CD1c-positive myeloid dendritic cell (primary cell): ENCODE results near the gene RASL12.
A peak's percentile ranks its signal among the peaks of the same experiment; 100 is the strongest.
"Not testable (repeated sequence)": the region's sequence is repeated elsewhere in the genome, so short reads cannot be mapped to it uniquely, and the experiment has no call there.

ENCODE experiments used
- DNase-seq: peaks from one replicate; pipeline ENCODE4 v3.0.0-alpha.2; 2016; ENCODE audit errors: extremely low spot score

The RASL12 gene

DNA sequence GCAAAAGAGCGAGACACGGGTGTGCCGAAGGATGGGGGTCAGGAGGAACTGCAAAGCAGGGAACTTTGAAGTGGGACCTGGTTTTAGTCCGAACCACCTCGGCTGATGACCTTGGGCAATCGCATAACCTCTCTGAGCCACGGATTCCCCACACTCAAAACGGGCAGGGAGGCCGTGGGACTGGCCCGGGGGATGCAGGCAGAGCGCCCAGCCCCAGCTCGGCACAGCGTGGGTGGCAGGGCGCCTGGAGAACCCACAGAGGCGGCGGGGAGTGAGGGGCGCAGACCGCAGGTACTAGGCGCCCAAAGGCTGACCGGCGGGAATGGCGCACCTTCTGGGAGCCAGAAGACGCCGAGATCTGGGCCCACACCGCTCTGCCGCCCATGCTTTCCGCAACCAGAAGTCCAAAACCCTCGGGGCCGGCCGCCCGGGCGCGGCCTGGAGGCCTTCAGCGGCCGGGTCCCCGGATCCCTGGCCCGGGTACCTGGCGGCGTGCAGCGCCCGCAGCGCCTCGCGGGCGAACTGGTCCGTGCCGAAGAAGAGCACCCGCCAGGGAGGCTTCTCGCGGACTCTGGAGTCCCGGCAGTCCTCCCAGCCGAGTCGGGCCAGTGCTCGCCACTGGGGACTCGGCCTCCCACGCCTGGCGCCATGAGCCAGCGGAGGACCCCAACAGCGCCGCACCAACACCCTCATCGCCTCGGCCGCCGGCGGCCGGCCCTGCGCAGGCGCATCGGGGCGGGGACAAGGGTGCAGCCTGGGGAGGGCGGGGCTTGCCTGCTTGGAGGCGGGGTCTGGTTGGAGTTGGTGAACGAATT lies 38.7 kb downstream of the RASL12 start, which contains the start of gene MTFMT:
Gene MTFMT (minus strand): TSS at position 719 of the 815 bp plus-strand sequence. CDS start 26 bp downstream, at position 693.
- DNase-seq = peak; percentile 92

GRCh38 chr15:65028338-65028737 lies 39.5 kb downstream of the RASL12 start:
- peak; percentile 18 for DNase-seq

DNA sequence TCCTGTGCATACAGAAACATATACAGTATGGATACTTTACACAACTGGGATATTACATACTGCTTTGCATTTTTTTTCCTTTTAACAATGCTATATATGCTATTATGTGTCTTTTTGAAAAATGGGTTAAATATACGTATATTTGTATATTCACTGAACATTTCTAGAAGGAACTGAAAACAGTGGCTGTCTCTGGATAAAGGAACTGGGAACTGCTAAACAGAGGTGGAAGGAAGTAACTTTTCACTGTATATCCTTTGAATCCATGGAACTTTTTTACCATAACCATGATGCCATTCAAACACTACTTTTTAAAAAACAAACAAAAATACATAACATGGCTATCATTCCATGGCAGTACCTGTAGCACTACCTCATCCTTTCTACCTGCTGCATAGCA lies 40.2 kb downstream of the RASL12 start:
- DNase-seq = peak; percentile 68

GRCh38 chr15:65026756-65027155 lies 41.0 kb downstream of the RASL12 start:
- no peak for DNase-seq

DNA sequence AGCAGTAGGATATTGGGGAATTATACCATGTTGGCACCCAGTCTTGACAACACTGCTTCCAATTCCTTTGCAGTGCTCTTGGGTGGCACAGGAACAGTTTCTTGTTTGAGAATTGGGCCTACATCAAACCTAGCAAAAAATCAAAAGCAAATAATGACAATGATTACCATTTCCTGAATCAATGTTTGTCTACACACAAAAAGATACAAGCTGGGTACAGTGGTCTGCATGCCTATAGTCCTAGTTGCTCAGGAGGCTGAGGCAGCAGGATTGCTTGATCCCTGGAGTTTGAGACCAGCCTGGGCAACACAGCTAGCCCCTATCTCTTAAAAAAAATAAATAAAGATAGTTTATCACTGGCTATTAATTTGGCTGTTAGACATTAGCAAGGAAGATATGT lies 46.3 kb downstream of the RASL12 start:
- no peak for DNase-seq

GRCh38 chr15:65020419-65020818 lies 47.4 kb downstream of the RASL12 start:
- DNase-seq = no peak

DNA sequence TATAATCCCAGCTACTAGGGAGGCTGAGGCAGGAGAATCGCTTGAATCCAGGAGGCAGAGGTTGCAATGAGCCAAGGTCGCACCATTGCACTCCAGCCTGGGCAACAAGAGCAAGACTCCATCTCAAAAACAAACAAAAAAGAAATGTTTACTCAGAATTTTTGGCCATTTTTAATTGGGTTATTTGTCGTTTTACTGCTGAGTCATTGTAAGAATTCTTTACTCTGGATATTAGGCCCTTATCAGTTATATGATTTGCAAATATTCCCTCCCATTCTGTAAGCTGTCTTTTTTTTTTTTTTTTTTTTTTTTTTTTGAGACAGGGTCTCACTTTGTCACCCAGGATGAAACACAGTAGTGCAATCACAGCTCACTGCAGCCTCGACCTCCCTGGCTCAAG lies 56.6 kb downstream of the RASL12 start:
- not testable (repeated sequence) for DNase-seq

DNA sequence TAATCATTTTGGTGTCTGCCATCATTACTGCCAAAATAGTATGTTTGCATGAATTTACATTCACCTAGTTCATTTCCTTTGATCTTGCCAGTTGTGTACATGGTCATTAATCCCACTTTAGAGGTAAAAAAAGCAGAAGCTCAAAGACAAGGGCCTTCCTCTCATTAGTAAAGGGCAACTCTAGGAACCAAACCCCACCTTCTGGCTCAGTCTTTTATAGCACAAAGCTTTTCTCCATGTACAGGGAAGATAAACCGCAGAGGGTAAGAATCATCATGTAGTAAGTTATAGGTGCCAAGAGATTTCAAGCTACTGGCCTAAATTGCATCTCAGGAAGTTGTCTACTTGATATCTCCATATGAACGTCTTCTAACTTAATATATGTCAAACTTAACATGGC lies 58.8 kb downstream of the RASL12 start:
- DNase-seq = peak; percentile 33

GRCh38 chr15:65006876-65007275 lies 60.9 kb downstream of the RASL12 start:
- DNase-seq = no peak

- no peak for DNase-seq
Observed at GRCh38 chr15:65004993-65005392, 62.8 kb downstream of the RASL12 start.
